Astrocyte of the cerebellum (primary cell): ENCODE data around the gene ZMYM1.

Experiments used
- DNase-seq: peaks from one replicate; pipeline ENCODE4 v3.0.0-alpha.2; 2011; ENCODE audit warnings: low read depth
- H3K4me3 ChIP-seq: 2 replicates; pipeline ENCODE4 v1.5.1; 2011; ENCODE audit warnings: mild to moderate bottlenecking, low read depth, low read length, moderate library complexity
- in situ Hi-C: cut with HindIII; loops from 2 replicates; pipeline ENCODE4 v1.10.0; 2017; ENCODE audit warnings: low sequenced_read_pairs
- TF ChIP-seq, protein P1 (sequence below): IDR thresholded peaks from 2 replicates; pipeline ENCODE4 v1.5.1; 2012; ENCODE audit warnings: low read length, low read depth, moderate library complexity, mild to moderate bottlenecking; ENCODE audit errors: missing control alignments

ZMYM1 gene

DNA sequence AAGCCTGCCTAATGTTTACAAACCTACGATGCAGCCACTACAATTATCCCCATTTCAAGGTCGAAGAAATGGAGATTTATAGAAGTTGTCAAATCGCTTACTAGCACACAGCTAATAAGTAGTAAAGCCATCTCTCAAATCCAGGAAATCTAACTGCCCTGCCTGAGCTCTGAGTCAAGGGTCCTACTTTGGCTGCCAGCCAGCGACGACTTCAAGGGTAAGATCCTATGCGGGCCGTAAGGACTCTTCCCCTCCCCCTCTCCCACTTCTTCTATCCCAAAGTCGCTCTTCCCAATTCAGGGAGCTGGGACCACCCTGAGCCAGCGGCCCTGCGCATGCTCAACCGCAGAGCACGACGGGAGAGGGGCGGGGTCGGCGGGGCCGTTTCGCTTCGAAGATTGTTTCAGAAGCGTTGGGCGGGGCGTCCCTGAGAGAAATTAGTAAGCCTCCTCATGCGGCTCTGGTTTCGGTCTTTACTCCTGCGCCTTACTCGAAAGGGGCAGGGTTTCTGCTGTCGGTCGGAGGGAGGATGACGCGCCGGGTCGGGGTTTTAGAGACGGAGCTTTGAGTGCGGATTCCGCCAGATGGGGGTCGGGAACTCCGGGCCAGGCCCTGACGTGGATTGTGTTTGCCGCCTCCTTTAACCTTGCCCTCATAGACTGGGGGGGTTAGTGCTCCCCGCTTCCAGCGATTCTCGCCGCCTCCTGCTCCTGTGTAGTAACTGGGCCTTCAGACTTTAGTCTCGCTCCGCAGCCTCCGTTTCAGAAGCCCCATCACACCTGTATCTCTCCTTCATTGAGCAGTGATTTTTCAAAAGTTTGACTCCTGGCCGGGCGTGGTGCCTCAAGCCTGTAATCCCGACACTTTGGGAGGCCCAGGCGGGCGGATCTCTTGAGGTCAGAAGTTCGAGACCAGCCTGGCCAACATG lies at the start of gene ZMYM1:
ZMYM1 (plus strand) TSS at position 383 of the 928 bp plus-strand sequence. CDS start 14,603 bp downstream, outside the sequence.
- H3K4me3 ChIP-seq: peak within 1 kb of the TSS; percentile 76
- TF ChIP-seq, protein P1, sequence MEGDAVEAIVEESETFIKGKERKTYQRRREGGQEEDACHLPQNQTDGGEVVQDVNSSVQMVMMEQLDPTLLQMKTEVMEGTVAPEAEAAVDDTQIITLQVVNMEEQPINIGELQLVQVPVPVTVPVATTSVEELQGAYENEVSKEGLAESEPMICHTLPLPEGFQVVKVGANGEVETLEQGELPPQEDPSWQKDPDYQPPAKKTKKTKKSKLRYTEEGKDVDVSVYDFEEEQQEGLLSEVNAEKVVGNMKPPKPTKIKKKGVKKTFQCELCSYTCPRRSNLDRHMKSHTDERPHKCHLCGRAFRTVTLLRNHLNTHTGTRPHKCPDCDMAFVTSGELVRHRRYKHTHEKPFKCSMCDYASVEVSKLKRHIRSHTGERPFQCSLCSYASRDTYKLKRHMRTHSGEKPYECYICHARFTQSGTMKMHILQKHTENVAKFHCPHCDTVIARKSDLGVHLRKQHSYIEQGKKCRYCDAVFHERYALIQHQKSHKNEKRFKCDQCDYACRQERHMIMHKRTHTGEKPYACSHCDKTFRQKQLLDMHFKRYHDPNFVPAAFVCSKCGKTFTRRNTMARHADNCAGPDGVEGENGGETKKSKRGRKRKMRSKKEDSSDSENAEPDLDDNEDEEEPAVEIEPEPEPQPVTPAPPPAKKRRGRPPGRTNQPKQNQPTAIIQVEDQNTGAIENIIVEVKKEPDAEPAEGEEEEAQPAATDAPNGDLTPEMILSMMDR: no peak
- in situ Hi-C loops: no loop called here
- DNase-seq: peak; percentile 64

DNA sequence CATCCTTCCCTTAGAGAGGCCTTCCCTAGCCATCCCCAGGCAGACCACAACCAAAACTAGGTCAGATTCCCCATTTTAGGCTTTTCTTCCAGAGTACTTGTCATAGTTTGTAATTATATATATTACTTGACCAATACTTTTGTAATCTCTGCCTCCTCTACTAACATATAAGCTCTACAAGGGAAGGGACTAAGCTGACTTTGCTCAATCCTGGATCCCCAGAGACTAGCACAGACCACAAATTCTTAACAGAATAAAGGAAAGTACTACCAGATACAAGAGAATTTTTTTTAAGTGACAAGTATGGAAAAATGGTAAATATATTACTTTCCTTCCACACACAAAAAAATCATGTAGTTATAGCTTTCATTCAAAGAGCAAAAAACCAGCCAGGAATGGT lies 49.4 kb upstream of the ZMYM1 start:
- no peak overlapping the region for H3K4me3 ChIP-seq
- in situ Hi-C loops: no loop called here
- TF ChIP-seq, protein P1: no peak
- DNase-seq: no peak

DNA sequence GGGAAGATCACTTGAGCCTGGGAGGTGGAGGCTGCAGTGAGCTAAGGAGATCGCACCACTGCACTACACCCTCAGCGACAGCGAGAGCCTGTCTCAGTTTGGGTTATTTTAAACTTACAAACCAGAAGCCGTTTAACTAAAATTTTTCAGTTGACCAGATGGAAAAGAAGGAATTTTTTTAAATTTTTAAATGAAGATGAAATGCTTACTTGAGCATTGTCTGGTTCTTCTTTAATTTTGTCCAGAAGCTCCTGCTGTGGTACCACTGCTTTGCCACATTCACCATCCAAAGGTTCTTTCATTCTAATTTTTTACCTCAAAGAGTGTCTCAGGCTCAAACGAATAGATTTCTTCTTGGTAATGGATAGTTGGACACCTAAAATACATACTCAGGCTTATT lies 48.8 kb upstream of the ZMYM1 start:
- TF ChIP-seq, protein P1: no peak
- peak overlapping the region; percentile 73 for H3K4me3 ChIP-seq
- in situ Hi-C loops: no loop called here
- no peak for DNase-seq

DNA sequence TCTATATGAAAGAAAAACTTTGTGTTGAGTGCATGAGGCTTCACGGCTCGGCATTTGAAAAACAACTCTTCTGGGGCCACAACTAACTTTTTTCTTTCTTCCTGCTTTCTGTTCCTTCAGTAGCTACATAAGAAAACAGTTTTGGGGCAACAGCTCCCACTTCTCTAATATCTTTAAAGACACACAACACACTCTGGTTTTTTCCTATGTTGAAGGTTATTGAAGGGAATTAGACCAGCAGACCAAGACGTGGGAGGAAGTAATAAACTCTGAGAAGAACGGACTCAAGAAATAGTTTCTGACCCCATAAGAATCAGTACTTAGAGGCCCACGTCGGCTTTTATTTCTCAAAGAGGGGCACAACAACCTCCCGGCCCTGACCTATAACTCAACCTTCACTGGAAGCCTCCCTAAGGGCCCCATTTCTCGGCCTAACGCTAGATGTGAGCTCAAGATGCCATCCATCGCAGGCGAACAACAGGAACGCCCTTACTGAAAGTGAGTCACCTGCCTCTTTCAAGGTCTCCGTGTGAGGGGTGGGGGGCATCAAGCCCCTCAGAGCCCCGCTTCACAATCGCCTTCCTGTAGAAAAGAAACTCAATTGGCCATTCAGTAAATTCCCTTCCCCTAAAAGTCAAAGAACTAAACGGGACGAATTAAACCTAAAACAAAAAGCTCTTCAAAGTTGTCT lies 48.3 kb upstream of the ZMYM1 start:
- peak; percentile 1 for DNase-seq
- H3K4me3 ChIP-seq: peak overlapping the region; percentile 73
- in situ Hi-C loops: no loop called here
- TF ChIP-seq, protein P1: no peak

DNA sequence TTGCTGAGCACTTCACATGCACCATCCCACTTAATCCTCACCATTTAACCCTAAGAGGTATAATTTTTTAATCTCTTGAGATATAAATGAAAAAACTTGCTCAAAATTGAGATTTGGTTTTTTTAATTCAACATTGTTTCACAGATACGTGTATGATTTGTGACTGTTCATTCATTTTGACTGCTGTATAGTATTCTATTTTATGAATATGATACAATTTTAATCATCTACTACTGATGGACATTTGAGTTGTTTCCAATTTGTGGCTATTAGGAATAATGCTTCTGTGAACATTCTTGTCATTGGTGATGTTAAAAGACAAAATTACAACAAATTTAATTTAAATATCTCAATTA lies 46.8 kb upstream of the ZMYM1 start:
- in situ Hi-C loops: no loop called here
- peak overlapping the region; percentile 73 for H3K4me3 ChIP-seq
- TF ChIP-seq, protein P1: no peak
- DNase-seq: no peak

DNA sequence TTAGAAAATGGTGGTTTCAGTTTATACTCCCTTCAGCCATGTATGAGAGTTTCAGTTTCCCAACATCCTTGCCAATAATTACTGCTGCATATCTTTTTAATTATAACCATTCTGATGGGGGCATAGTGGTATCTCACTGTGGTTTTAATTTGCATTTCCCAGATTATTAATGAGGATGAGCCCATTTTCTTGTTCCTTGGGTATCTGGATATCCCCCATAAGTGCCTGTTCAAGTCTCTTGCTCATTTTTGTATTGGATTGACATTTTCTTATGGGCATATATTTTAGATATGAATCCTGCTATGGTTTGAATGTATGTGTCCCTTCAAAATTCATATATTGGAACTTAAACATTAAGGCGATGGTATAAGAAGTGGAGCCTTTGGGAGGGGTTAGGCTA lies 45.8 kb upstream of the ZMYM1 start:
- DNase-seq: no peak
- H3K4me3 ChIP-seq: no peak overlapping the region
- in situ Hi-C loops: no loop called here
- TF ChIP-seq, protein P1: no peak
